HL-60/S4 treated with retinoic acid at 250 ng/mL for 4 days and 3 days (cell line): ENCODE measurements around the gene ATAD5.

ENCODE experiments used
- in situ Hi-C: fragments of 300-500 bp; cut with MboI; formaldehyde crosslinking; loops from 2 replicates; pipeline ENCODE4 v1.7.0; 2022; ENCODE audit warnings: low sequenced_read_pairs

The ATAD5 gene

GRCh38 chr17:30823421-30823820, 8.3 kb upstream of the ATAD5 start:
- in situ Hi-C loops: no loop called here

GRCh38 chr17:30824002-30824355, 7.8 kb upstream of the ATAD5 start:
- in situ Hi-C loops: no loop called here

- in situ Hi-C loops: no loop called here
Measured at GRCh38 chr17:30824356-30825145, 7.2 kb upstream of the ATAD5 start, which contains the start of gene CRLF3. TSS of gene CRLF3 (minus strand) at chr17:30824692. CDS start at chr17:30824651, 41 bp downstream.

GRCh38 chr17:30827082-30827481, 4.7 kb upstream of the ATAD5 start:
- in situ Hi-C loops: no loop called here

GRCh38 chr17:30829022-30829421, 2.7 kb upstream of the ATAD5 start:
- in situ Hi-C loops: no loop called here

- in situ Hi-C loops: no loop called here
Measured at GRCh38 chr17:30831257-30831656, 509 bp upstream of the ATAD5 start.

- in situ Hi-C loops: no loop called here
Measured at GRCh38 chr17:30832438-30833124, 815 bp downstream of the ATAD5 start.

- in situ Hi-C loops: no loop called here
Measured at GRCh38 chr17:30838202-30838807, 6.5 kb downstream of the ATAD5 start.

GRCh38 chr17:30840771-30841170, 9.0 kb downstream of the ATAD5 start:
- in situ Hi-C loops: no loop called here

GRCh38 chr17:30848021-30848420, 16.3 kb downstream of the ATAD5 start:
- in situ Hi-C loops: no loop called here

GRCh38 chr17:30854146-30854545, 22.4 kb downstream of the ATAD5 start:
- in situ Hi-C loops: no loop called here

GRCh38 chr17:30858556-30859250, 26.9 kb downstream of the ATAD5 start:
- in situ Hi-C loops: no loop called here

GRCh38 chr17:30864636-30865035, 32.9 kb downstream of the ATAD5 start:
- in situ Hi-C loops: no loop called here

GRCh38 chr17:30869005-30869404, 37.2 kb downstream of the ATAD5 start:
- in situ Hi-C loops: no loop called here

- in situ Hi-C loops: no loop called here
Measured at GRCh38 chr17:30886187-30886586, 54.4 kb downstream of the ATAD5 start.

- in situ Hi-C loops: no loop called here
Measured at GRCh38 chr17:30894236-30894635, 62.5 kb downstream of the ATAD5 start.

GRCh38 chr17:30897311-30897710, 65.5 kb downstream of the ATAD5 start:
- in situ Hi-C loops: no loop called here

GRCh38 chr17:30905742-30906100, 74.0 kb downstream of the ATAD5 start:
- in situ Hi-C loops: no loop called here

- in situ Hi-C loops: no loop called here
Measured at GRCh38 chr17:30906101-30906911, 74.5 kb downstream of the ATAD5 start, which contains the start of gene TEFM. TSS of gene TEFM (minus strand) at chr17:30906238. CDS start at chr17:30906198, 40 bp downstream.

- in situ Hi-C loops: no loop called here
Measured at GRCh38 chr17:30908717-30909420, 77.1 kb downstream of the ATAD5 start.
